ENCODE results near the gene ABCA12.

Gene ABCA12

GRCh38 chr2:215136669-215137328 lies 1.6 kb downstream of the ABCA12 start:
- peak; percentile 3 for DNase-seq

GRCh38 chr2:215120401-215120800 lies 18.0 kb downstream of the ABCA12 start:
- DNase-seq, result no peak

GRCh38 chr2:215119847-215120246 lies 18.6 kb downstream of the ABCA12 start:
- DNase-seq, result no peak

GRCh38 chr2:215110918-215111317 lies 27.5 kb downstream of the ABCA12 start:
- no peak for DNase-seq

GRCh38 chr2:215107216-215108056 lies 31.0 kb downstream of the ABCA12 start:
- no peak for DNase-seq

- DNase-seq, result no peak
Measured at GRCh38 chr2:215105607-215106354, 32.6 kb downstream of the ABCA12 start.

- no peak for DNase-seq
Measured at GRCh38 chr2:215104226-215104625, 34.2 kb downstream of the ABCA12 start.

- DNase-seq, result no peak
Measured at GRCh38 chr2:215098875-215099274, 39.6 kb downstream of the ABCA12 start.

GRCh38 chr2:215084080-215084479 lies 54.3 kb downstream of the ABCA12 start:
- DNase-seq, result no peak

GRCh38 chr2:215083146-215083545 lies 55.3 kb downstream of the ABCA12 start:
- DNase-seq, result no peak

GRCh38 chr2:215082446-215082845 lies 56.0 kb downstream of the ABCA12 start:
- no peak for DNase-seq

- no peak for DNase-seq
Measured at GRCh38 chr2:215080545-215080944, 57.9 kb downstream of the ABCA12 start.

GRCh38 chr2:215071676-215072075 lies 66.8 kb downstream of the ABCA12 start:
- DNase-seq, result no peak

- DNase-seq, result no peak
Measured at GRCh38 chr2:215068399-215068798, 70.0 kb downstream of the ABCA12 start.

GRCh38 chr2:215066124-215066523 lies 72.3 kb downstream of the ABCA12 start:
- no peak for DNase-seq

GRCh38 chr2:215063526-215063925 lies 74.9 kb downstream of the ABCA12 start:
- DNase-seq, result no peak

GRCh38 chr2:215060861-215061536 lies 77.4 kb downstream of the ABCA12 start:
- no peak for DNase-seq

- no peak for DNase-seq
Measured at GRCh38 chr2:215059724-215060123, 78.7 kb downstream of the ABCA12 start.

GRCh38 chr2:215055891-215056290 lies 82.5 kb downstream of the ABCA12 start:
- no peak for DNase-seq

GRCh38 chr2:215052810-215053209 lies 85.6 kb downstream of the ABCA12 start:
- DNase-seq, result no peak

- no peak for DNase-seq
Measured at GRCh38 chr2:215052404-215052803, 86.0 kb downstream of the ABCA12 start.

- no peak for DNase-seq
Measured at GRCh38 chr2:215049341-215049740, 89.1 kb downstream of the ABCA12 start.

GRCh38 chr2:215038421-215038820 lies 100.0 kb downstream of the ABCA12 start:
- DNase-seq, result no peak
